Mesodermal cell (in vitro differentiated cells): ENCODE results near the gene PPP1R9B.

ENCODE experiments used
- H3K27ac ChIP-seq: 2 replicates; pipeline ENCODE4 v1.7.0; 2013; ENCODE audit warnings: mild to moderate bottlenecking, low read depth, low read length, moderate library complexity; ENCODE audit not compliant: severe bottlenecking
- H3K36me3 ChIP-seq: 2 replicates; pipeline ENCODE4 v1.7.1; 2013; ENCODE audit warnings: mild to moderate bottlenecking, low read length, moderate library complexity; ENCODE audit not compliant: control insufficient read depth, insufficient read depth
- H3K4me1 ChIP-seq: one replicate; pipeline ENCODE4 v1.7.1; 2013; ENCODE audit warnings: mild to moderate bottlenecking, low read length; ENCODE audit not compliant: insufficient read depth, control insufficient read depth, poor library complexity, severe bottlenecking
- H3K4me3 ChIP-seq: 2 replicates; pipeline ENCODE4 v1.7.0; 2013; ENCODE audit warnings: low read length, control low read depth, mild to moderate bottlenecking; ENCODE audit not compliant: insufficient read depth, poor library complexity, severe bottlenecking; ENCODE audit errors: extremely low read depth
- H3K9me3 ChIP-seq: 2 replicates; pipeline ENCODE4 v1.7.1; 2013; ENCODE audit warnings: mild to moderate bottlenecking, low read length, moderate library complexity; ENCODE audit not compliant: control insufficient read depth
- WGBS, 2 experiments: methylation state at CpG; one replicate each; pipeline ENCODE4 v1.1.5; 2013; ENCODE audit warnings: missing lambda C conversion rate in 2 of 2; ENCODE audit not compliant: insufficient coverage in 2 of 2; 5-methylcytosine and 5-hydroxymethylcytosine counted together

PPP1R9B gene

GRCh38 chr17:50090971-50091917 is 59.2 kb downstream of the PPP1R9B start:
- H3K4me1 ChIP-seq, result no peaks in the 10 kb centered on the region
- H3K36me3 ChIP-seq, result peaks cover 27% of the 10 kb centered on the region
- 80 to 89% methylated on average over 14 of the region's 15 CpGs for WGBS, 2 experiments
- H3K4me3 ChIP-seq, result no peak overlapping the region
- H3K9me3 ChIP-seq, result no peaks in the 10 kb centered on the region
- H3K27ac ChIP-seq, result no peak overlapping the region

GRCh38 chr17:50090071-50090470 is 60.4 kb downstream of the PPP1R9B start:
- no peaks in the 10 kb centered on the region for H3K4me1 ChIP-seq
- no peak overlapping the region for H3K27ac ChIP-seq
- H3K4me3 ChIP-seq, result no peak overlapping the region
- H3K9me3 ChIP-seq, result no peaks in the 10 kb centered on the region
- 83 to 87% methylated on average over 4 to 6 of the region's 6 CpGs for WGBS, 2 experiments
- peaks cover 32% of the 10 kb centered on the region for H3K36me3 ChIP-seq

- H3K4me1 ChIP-seq, result no peaks in the 10 kb centered on the region
Measured at GRCh38 chr17:50088952-50089825, 61.3 kb downstream of the PPP1R9B start.

GRCh38 chr17:50087912-50088405 is 62.5 kb downstream of the PPP1R9B start:
- Histone ChIP-seq H3K4me1 (no peaks in the 10 kb centered on the region), H3K4me3 (no peak overlapping the region), H3K27ac (no peak overlapping the region), H3K36me3 (peaks cover 46% of the 10 kb centered on the region), H3K9me3 (no peaks in the 10 kb centered on the region)
- WGBS, 2 experiments, result 94 to 97% methylated on average over 7 to 14 of the region's 19 CpGs

More at GRCh38 chr17:50088952-50089825, 61.3 kb downstream of the PPP1R9B start:
- peaks cover 39% of the 10 kb centered on the region for H3K36me3 ChIP-seq
- no peak overlapping the region for H3K27ac ChIP-seq
- WGBS, 2 experiments, result 89 to 95% methylated on average over 20 of the region's 25 CpGs
- no peaks in the 10 kb centered on the region for H3K9me3 ChIP-seq
- H3K4me3 ChIP-seq, result no peak overlapping the region

GRCh38 chr17:50087246-50087911 is 63.1 kb downstream of the PPP1R9B start:
- Histone ChIP-seq H3K27ac (no peak overlapping the region), H3K4me1 (no peaks in the 10 kb centered on the region), H3K36me3 (peaks cover 49% of the 10 kb centered on the region), H3K4me3 (no peak overlapping the region), H3K9me3 (no peaks in the 10 kb centered on the region)
- 52 to 56% methylated on average over 9 to 10 of the region's 10 CpGs for WGBS, 2 experiments
